Putamen (tissue), 1 donor: ENCODE results near the gene EIF4E3.
A peak's percentile ranks its signal among the peaks of the same experiment; 100 is the strongest.

Experiments
- DNase-seq: peaks from one replicate; pipeline ENCODE4 v3.0.0-alpha.2; 2016; ENCODE audit warnings: low spot score

The EIF4E3 gene

DNA sequence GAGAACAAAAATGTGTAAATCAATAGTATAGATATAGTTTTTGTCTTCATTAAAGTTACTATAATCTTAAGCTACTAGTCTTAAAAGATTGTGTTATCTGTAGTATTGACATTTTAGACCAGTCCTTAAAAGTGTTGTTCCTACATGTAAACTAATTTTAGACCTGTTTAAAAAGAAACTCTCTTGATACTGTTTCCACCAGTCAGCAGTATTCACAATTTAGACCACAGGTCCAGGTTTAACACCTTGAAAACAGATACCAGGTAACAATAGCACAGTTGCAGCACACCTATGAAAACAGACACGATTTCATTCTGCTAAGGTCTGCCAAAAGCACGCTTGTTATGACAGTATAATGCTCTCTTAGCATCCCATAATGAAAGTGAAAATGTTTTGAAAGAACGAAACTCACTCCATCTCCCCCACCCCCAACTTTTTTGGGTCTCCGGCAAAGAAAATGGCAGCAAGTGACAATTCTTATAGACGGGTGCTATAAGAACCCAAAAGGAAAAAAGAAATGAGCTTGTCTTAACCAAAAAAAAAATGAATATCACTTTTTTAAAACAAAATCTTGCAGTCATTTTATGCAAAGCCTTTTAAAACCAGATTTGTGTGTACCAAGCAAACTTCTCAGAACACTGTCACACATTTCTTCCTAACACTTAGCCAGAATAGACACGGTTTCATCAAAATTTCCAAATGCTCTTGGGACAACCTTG lies 1.6 kb downstream of the EIF4E3 start:
- DNase-seq: no peak

DNA sequence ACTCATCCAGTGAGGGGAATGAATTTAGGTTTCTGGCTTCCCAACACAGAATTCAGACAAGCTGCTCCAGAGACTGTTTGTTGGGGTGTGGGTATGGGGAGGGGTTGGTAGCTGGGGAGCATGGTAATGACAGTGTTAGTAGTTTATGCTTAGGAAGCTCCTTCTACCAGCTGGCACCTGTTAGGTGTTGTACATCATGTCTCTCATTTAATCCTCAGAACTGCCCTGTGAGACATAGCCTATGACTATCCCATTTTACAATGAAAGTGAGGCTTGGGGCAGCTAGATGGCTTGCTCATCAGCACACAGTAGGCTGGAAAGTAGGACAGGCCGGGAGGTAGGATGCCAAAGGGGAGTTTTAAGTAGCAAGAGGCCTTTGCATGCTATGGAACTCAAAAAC lies 2.5 kb downstream of the EIF4E3 start:
- no peak for DNase-seq

DNA sequence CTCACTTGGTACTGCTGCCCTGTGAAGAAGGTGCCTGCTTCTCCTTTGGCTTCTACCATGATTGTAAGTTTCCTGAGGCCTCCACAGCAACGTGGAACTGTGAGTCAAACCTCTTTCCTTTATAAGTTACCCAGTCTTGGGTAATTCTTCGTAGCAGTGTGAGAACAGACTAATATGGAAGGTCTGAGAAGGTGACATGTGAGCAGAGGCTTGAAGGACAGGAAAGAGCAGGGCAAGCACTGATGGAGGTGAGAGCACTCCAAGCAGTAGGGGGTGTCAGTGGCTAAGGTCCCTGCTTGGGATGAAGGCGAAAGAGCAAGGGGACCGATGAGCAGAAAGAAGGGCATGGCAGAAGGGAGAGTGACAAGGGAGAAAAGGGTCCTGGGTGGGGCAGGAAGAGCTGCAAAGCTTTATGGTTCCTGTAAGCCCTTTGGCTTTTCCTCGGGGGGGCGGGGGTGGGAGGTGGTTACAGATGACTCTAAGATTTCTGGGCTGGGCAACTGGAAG lies 3.5 kb downstream of the EIF4E3 start:
- DNase-seq: no peak

DNA sequence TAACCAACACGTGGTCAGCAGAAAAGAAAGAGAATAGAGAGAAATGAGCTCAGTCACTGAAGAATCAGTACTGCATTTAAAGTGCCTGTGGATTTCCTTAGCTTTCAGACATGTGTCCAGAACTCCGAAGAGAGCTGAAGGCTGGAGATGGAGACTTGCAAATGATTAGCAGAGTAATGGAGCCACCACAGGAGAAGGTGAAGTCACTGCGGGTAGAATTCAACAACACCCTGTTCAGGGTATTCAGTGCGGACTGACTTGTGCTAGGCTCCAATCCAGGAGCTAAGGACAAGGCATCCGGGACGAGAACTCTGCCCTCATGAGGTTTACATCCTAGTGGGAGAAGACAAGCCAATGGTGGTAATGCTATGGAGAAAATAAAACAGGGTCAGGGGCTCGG lies 4.2 kb downstream of the EIF4E3 start:
- no peak for DNase-seq

DNA sequence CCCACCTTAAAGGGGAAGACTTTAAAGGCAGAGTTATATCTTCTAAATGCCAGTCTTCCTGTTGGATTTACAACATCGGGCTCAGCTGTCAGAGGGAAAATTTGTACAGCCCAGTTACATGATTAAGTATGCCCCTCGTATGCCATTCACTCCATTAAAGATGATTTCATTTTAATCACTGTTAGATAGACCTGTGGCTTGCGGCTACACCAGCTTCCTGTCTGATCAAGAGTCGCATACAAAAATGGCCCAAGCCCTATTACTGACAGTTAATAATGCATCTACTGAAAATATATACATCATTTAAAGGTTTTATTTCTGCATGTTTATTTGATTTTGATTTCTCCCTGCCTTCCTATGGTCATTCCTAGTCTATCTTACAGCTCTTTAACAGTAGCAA lies 7.1 kb downstream of the EIF4E3 start:
- no peak for DNase-seq

DNA sequence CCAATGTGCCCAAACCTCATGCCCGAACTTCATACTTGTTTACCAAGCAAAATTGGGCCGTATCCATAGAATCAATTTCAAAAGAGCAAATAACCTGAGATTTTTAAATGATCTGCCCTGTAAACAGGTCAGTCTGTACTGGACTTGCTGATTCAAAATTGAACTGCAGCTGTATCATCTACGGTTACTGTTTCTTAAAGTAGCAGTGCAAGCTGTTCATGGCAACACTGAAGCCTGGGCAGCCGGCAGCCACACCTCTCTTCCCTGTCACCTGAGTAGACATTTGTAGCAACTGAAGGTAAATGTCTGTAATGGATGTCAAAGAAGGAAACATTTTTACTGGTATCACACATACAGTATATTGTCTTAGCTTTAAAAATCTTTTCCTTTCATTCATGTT lies 10.6 kb downstream of the EIF4E3 start:
- no peak for DNase-seq

DNA sequence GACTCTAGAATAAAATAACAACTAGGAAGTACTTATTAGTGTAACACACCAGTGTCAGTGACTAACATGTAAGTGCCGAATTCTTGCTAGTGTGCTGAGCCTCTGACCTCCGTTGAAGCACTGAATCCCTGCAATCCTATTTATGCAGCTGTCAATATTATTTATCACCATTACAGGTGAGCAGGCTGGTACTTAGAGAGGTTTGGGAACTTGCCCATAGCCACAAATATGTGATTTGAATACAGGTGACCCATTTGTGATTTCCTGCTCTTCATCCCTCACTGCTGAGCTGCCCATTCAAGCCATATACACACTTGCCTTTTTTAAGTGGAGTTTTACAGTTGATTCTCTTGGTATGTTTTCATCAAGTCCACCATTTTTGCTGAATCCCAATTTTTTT lies 12.2 kb downstream of the EIF4E3 start:
- DNase-seq: no peak

DNA sequence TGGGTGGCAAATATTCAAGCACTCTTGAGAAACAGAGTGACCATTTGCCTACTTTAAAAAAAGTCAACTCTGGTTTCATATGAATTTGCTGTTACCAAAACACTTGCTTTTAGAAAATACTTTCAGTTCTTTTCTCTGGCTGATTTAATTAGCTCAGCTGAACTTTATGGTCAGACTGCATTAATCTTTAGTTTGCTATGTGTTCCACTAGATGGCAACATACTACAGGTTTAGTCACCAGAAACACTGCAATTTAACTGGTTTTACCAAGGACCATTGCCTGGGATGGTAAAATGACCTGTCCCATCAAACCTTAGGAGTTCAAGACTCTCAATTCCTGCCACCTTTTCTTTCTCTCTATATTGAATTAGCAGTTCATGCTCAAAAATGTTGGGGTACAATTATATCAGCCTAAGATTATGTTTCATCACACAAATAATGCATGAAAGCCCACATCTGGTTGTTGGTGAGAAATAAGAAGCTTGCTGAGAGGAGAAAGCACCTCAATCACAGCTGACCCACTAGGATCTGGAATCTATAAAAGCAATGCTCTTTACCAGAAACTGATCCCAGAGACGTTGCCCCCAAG lies 14.2 kb downstream of the EIF4E3 start:
- DNase-seq: no peak

DNA sequence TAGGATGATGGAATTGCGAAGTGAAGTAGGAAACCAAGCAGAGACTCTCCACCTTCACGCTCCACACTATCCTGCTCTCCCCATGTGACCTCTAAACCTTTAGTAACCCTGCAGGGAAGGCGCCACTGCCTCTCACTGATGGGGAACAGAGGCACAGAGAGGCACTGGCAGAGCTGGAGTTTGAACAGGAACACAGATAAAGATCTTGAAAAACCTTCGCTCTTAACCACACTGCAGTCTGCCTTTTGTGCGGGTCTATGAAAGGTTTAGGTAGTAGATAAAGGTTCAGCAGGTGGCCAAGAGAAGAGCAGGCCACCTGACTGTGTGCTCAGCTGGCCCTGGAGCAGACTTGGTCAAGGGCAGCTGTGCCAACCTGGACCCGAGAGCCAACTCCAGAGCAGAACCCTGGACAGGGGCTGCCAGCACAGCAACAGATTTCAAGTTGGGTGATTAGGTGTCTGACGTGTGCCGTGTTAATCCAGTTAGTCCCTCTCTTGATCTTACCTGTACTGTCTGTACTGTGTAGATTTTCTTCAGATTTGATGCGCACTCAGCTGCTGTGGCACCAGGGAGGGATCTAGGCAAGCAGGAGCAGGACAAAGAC lies 15.2 kb downstream of the EIF4E3 start:
- DNase-seq: no peak

DNA sequence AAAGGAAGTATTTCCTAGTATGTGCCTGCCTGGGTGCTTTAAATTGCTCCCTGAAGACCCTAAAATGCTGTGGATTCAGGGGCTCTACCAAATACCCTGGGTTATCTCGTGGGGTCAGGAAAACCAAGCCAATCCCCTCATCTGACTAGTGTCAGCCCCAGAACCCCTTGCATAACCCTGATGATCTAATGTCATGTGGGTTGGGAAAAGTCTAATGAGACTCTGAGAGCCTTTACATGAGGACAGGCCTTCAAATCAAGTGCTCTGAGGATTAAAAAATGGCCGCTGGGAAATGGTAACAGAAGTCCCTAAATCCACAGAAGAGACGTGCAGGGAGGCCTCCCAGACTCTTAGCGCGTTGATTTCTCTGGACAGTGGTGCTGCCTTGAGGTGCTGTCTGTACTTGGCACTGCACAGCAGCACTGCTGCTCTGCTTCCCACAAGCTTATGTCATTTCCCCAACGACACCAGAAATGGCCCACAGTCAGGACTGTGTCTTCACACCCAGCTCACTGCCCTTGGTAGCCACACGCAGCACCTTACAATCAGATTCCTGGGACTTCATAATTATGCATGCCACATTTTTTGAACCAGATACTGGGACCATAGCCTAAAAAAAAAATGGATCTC lies 16.6 kb downstream of the EIF4E3 start:
- no peak for DNase-seq

DNA sequence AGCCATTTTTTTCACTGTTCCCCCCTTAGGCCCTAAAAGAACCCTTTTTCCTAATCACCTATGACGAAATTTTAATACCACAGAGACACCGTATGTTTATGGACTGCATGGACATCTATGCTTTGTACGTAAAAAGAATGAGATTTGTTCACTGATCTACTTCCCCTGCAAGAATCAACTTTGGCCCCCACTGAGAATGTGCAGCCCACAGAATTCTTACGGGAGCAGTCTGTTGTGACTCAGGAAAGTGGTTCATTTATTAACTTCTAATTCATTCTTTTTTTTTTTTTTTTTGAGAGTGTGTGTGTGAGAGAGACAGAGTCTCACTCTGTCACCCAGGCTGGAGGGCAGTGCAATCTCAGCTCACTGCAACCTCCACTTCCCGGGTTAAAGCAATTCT lies 17.6 kb downstream of the EIF4E3 start:
- no peak for DNase-seq

DNA sequence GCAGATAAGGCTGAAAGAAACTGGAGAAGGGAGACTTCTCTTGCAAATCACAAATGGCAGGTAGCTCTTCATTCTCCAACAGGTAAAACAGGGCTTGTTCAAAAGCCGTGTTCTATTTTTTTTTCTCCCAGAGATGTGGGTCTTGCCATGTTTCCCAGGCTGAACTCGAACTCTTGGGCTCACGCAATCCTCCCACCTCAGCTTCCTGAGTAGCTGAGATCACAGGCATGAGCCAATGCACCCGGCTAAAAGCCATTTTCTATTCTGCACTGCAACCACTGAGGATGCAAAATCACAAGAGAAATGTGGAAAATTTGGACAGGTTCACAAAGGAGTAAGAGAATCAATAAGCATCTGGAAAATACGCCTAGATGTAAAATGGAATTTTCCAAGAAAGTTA lies 19.5 kb downstream of the EIF4E3 start:
- DNase-seq: no peak

DNA sequence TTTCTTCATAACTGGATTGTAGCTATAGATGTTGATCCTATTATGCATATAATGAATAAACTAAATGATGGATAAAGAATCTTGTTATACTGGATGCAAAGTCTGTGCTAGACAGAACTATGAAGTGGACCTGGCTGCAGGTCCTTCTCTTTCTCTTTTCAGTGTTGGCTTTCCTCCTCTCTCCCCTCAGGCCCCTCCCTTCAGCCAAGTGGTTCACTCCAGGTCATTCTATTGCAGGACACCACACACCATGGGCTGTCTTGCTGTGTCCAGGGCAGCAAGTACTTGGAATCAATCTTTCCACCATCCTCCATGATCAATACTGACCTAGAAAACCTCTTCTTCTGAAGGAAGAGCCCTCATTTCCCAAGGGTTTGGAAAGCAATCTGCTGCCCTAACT lies 20.3 kb downstream of the EIF4E3 start:
- DNase-seq: no peak

DNA sequence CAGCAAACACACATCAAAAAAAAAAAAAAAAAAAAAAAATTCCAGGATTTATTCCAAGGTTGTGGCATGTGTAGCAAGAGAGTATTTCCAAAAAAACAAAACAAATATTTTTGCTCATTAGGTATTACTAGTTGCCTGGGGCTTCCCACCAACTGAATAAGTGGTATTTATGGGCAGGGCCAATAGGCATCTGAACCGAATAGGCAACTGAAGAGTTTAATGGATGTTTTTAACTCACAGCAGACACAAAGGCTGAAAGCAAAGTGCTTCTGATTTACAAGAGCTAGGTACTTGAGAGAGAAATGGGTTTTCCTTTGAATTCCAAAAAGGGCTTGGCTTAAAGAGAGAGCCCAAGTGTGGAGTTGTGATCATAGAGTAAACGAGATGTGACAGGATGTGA lies 21.4 kb downstream of the EIF4E3 start:
- DNase-seq: no peak

DNA sequence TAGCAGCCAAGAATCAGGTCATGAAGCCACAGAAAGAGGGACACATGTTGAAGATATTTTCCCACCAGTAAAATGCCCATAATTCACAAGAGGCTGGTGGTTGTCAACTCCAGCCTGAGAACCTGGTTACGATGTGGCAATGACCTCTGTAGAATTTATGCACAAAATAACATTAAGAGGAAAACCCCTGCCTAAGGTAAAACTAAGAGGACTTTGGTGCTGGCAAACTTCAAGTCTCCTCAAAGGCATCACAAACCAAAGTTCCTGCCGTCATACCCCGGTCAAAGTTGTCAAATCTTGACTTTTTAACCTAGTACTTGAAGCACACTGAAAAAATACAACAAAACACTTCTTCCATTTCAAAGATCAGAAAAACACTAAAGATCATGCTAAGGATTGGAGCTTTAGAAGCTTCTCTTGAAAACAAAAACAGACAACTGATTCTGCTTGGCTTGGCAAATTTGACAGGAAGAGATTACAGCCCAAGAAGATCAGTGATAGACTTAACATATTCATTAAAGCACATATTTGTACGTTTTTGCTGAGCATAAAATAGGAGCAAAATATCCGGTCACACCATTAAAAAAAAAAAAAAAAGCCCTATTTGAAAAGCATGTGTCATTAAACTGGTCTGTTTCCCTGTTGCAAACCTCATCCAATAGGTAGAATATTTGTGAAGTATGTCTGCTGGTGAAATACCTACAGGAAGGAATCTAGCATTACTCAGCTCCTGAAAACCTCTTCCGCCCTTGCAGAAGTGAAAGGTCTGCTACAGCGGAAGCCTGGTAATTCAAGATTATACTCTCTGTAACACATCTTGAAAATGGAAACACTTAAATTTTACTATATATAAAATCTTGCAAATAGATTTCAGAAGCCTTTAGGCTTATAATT lies 22.8 kb downstream of the EIF4E3 start:
- DNase-seq: no peak

DNA sequence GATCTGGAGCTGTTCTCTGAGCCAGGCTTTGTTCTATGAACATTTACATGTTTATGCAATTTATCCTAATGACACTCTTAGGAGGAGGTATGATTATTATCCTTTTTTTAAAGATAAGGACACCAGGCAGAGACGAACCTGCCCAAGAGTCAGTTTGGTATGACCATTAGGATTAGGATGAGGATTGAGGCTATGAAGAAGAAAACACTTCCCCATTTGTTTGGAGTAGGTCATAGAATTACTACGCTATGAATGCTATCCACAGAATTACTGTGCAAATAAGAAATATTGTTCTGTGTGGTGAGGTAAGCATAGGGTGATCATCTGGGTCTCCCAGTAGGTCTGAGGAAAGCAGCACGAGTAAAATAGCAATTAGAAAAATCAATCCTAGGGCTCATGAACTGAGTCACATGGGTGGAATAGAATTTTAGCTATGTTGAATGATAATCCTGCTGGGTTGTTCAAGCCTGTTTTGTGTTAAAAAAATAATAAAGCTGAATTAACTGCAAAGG lies 23.9 kb downstream of the EIF4E3 start:
- DNase-seq: no peak

DNA sequence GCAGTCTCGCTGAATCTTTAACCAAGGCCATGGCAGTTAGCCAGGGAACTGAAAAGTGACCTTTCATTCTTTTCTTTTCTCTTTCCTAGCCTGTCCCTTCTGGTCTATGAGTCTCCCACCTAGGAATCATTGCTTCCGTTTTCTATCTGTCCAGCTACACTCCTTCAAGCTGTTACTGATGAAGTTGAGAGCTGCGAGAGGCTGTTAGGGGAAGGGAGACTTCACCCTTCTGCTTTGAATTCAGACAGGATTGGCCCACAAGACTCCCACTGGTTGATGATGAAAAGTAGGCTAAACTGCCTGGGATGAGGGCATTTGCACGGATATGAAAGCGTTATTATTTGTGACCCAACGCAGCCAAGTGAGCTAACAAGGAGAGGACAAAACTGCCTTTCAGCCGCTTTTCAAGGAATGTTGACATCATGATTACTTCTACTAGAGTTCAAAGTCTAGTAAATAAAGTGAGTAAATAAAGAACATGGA lies 30.2 kb downstream of the EIF4E3 start:
- peak; percentile 79 for DNase-seq

DNA sequence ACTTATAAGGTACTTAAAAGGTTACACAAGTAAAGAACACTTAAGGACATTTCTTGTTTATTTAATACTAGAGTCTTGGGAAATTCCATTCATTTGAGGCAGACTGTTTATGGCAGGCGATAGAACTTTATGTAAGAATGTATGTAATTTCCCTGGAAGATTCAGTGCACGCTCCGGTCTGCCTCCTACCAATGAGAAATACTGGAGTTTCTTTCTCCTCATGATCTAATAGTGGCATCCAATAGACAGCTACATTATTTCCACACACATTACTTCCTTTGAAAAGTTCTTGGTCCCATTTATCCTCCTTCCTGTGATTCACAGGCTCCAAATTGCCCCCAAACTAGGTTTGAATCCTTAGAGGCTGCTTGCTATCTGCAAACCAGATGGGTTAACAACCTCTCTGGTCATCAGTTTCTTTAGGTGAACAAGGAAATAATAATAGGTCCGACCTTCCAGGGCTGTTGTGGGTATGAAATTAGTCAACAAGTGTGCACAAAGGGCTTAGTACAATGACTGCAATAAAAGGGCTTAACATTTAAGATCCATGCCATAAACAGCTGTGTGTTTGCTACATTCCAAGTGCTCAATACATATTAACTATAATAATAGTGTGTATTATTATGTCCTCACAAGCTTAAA lies 30.7 kb downstream of the EIF4E3 start:
- DNase-seq: no peak

DNA sequence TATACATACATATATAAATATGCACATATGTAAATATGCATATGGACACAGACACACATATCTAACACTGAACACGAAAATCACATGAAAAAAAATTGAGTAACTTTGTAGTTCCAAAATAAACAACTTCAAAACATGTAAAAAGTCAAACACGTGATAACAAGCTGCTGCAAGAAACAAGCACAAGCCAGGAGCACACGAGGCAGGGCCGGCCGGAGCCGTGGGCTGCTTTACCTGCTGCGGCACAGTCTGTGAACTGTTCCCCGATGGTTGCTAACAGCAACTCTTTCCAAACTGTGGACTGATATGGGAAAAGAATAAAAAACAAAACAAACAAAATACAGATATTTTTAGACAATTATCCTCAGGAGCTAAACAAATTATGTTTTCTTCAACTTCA lies 31.6 kb downstream of the EIF4E3 start:
- no peak for DNase-seq

DNA sequence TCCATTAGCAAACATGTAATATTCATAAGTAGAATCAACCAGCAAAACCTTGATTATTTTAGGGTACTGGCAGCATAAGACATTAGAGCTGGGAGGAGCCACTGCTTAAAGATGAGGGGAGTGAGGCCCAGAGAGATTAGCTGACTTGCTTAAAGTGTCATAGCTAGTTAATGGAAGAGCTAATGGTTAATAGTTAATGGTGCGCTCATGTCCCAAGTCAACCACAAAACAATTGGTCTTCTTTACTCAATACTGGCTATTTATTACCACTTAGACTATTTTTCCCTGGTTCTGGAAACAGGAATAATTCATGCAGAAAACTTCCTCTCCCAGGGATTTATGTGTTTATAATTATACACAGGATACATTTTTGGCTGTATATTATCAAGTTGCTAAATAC lies 33.1 kb downstream of the EIF4E3 start:
- DNase-seq: no peak

DNA sequence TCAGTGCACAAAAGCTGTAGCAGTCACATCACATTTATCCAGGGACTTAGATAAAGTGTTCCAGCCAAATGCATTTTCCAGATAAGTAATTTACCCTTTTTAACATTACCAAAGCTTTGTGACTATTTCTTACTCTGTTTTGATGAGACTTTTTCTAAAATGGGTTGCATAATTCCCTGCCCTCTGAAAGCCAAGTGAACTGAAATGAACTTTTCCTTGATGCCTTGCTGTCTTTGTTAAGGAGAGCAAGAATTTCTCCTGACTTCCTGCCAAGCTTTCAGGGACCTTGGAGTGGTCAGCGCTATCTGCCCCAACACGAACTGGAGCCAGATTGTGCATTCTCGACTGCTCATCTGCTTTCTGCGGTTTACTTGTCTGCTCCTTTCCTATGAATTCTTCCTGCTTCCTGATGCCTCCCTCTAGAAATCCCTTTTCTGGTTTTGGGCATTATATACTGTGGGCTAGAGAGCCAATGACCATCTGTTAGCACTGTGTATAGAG lies 34.8 kb downstream of the EIF4E3 start:
- DNase-seq: no peak
